Bronchial epithelial cell (primary cell): ENCODE results near the gene INAFM1. TPM values are rescaled to one million over a fixed set of nuclear protein-coding genes. Genes with fewer than 3 reads are reported as not detected.

Experiments
- DNase-seq: peaks from one replicate; pipeline ENCODE4 v3.0.0-alpha.2; 2010; ENCODE audit warnings: low read depth
- FAIRE-seq: peaks from 2 replicates; lab custom pipeline; 2011; peaks lifted over from hg19 to GRCh38; lab: Jason Lieb, UNC
- H3K27me3 ChIP-seq: 2 replicates; pipeline ENCODE4 v1.5.1; 2011; ENCODE audit warnings: low read length; ENCODE audit not compliant: control insufficient read depth, insufficient read depth
- H3K36me3 ChIP-seq: 2 replicates; pipeline ENCODE4 v1.5.1; 2011; ENCODE audit warnings: low read length; ENCODE audit not compliant: control insufficient read depth, insufficient read depth
- H3K4me3 ChIP-seq: 2 replicates; pipeline ENCODE4 v1.5.1; 2011; ENCODE audit warnings: mild to moderate bottlenecking, low read depth, low read length, control low read depth
- total RNA-seq: library from RNA; depleted of rRNA; stranded (reverse); fragments of >200 nt; gene quantifications from 2 replicates; pipeline ENCODE4 v1.2.1, GENCODE V29; 2014
- TF ChIP-seq, protein P1 (sequence below): IDR thresholded peaks from 2 replicates; pipeline ENCODE4 v1.5.1; 2011; ENCODE audit warnings: mild to moderate bottlenecking, moderate library complexity, low read length, control low read depth, inconsistent platforms; ENCODE audit not compliant: insufficient read depth, severe bottlenecking

Gene INAFM1
- total RNA-seq, 1 donor from 2014 or later = 0.53 TPM

DNA sequence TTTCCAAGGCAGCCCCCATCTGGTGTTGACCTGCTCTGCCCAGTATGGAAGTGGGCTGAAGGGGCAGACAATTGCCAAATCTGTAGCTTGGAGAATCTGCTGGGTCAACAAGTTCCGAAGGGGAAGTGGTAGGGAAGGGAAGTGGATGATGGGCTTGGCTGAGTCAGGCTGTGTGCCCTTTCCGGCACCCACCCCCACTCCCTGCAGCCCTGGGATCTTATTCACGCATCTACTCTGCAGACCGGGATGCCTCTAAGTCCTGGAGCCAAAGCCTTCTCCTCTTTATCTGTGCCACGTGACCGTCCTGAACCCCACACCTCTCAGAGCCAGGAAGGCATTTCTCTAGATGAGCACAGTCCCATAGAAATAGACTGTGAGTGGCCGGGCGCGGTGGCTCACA, 49.8 kb downstream of the INAFM1 start:
- peaks cover 2% of the 10 kb centered on the region for H3K27me3 ChIP-seq
- DNase-seq (no peak), FAIRE-seq (no peak)
- H3K36me3 ChIP-seq = no peaks in the 10 kb centered on the region
- H3K4me3 ChIP-seq = no peak overlapping the region
- TF ChIP-seq, protein P1, sequence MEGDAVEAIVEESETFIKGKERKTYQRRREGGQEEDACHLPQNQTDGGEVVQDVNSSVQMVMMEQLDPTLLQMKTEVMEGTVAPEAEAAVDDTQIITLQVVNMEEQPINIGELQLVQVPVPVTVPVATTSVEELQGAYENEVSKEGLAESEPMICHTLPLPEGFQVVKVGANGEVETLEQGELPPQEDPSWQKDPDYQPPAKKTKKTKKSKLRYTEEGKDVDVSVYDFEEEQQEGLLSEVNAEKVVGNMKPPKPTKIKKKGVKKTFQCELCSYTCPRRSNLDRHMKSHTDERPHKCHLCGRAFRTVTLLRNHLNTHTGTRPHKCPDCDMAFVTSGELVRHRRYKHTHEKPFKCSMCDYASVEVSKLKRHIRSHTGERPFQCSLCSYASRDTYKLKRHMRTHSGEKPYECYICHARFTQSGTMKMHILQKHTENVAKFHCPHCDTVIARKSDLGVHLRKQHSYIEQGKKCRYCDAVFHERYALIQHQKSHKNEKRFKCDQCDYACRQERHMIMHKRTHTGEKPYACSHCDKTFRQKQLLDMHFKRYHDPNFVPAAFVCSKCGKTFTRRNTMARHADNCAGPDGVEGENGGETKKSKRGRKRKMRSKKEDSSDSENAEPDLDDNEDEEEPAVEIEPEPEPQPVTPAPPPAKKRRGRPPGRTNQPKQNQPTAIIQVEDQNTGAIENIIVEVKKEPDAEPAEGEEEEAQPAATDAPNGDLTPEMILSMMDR = no peak

Other genes with a start within 250 kb of the INAFM1 start
- 20.5 and 23.9 TPM in 2 replicates for gene TMEM160, start 226.3 kb upstream of the INAFM1 start, total RNA-seq
- gene ZC3H4, start 161.1 kb upstream of the INAFM1 start, total RNA-seq = 2.6 and 7.0 TPM in 2 replicates
- gene SAE1, start 144.1 kb upstream of the INAFM1 start, total RNA-seq = 90.6 and 108 TPM in 2 replicates
- gene BBC3, start 43.7 kb upstream of the INAFM1 start, total RNA-seq = 6.3 and 12.6 TPM in 2 replicates
- 3.7 and 8.3 TPM in 2 replicates for gene CCDC9, start 18.4 kb upstream of the INAFM1 start, total RNA-seq
- under 0.01 and 1.0 TPM in 2 replicates for gene C5AR1, start 35.0 kb downstream of the INAFM1 start, total RNA-seq
- gene C5AR2, start 57.3 kb downstream of the INAFM1 start, total RNA-seq = 0.53 and 0.64 TPM in 2 replicates
- gene DHX34, start 74.4 kb downstream of the INAFM1 start, total RNA-seq = 9.5 and 13.3 TPM in 2 replicates
- 8.7 and 11.3 TPM in 2 replicates for gene MEIS3, start 144.6 kb downstream of the INAFM1 start, total RNA-seq
- gene SLC8A2, start 197.0 kb downstream of the INAFM1 start, total RNA-seq = 0.26 TPM in 2 replicates
- 2.1 and 3.5 TPM in 2 replicates for gene KPTN, start 209.3 kb downstream of the INAFM1 start, total RNA-seq
- gene NAPA, start 240.2 kb downstream of the INAFM1 start, total RNA-seq = 33.0 and 33.2 TPM in 2 replicates